ENCODE data around the gene MLXIP.
"Not testable (repeated sequence)": the region's sequence is repeated elsewhere in the genome, so short reads cannot be mapped to it uniquely, and the experiment has no call there.

The MLXIP gene

DNA sequence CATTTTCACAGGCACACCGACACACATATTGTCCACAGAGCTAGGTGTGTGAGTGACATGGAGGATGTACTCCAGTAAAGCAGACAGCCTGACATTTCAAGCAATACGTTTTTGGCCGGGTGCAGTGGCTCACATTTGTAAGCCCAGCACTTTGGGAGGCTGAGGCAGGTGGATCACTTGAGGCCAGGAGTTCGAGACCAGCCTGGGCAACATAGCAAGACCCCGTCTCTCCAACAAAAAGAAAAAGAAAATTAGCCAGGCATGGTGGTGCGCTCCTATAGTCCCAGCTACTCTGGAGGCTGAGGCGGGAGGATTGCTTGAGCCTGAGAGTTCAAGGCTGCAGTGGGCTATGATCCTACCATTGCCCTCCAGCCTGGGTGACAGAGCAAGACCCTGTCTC, 22.1 kb upstream of the MLXIP start:
- not testable (repeated sequence) for DNase-seq

DNA sequence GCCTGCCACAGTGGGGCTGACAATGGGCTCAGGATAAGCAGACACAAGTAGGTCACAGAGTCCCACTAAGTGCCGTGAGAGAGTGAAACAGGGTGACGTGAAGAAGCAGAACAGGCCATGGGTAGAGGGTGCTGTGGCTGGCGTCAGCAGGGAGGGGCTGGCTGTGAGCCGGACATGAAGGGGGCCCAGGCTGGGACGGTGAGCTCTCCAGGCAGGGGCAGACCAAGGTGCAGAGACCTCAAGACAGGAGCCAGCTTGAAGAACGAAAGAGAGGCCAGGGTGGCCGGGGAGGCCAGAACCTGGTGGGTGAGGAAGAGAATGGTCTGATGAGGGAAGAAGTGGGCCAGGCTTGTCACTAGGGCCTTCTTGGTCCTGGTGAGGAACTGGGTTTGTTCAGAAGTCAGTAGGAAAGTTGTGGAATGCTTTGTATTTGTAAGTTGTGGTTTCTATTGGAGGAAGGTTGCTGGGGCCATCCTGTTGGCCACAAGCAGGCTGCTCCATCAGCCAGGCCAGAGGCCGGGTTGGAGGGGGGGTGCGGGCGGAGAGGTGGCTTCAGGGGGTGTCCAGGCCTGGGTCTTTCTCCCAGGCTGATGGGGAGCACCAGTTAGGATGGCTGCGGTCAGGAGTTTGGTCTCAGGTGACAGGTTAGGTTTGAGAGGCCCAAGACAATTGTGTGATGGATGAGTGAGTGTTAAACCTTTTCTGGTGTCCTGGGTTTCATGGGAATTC, 21.4 kb upstream of the MLXIP start:
- DNase-seq = no peak

DNA sequence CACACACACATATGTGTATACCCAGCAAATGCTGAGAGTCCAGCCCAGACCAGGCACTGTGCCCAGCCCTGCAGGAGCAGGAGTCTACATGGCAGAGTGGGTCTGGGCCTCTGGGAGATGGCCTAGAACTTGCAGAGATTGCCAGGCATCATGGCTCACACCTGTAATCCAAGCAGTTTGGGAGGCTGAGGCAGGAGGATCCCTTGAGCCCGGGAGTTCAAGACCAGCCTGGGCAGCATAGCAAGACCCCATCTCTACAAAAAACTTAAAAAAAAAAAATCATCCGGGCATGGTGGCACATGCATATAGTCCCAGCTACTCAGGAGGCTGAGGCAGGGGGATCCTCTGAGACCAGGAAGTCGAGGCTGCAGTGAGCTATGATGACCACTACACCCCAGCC, 20.8 kb upstream of the MLXIP start:
- DNase-seq = no peak

DNA sequence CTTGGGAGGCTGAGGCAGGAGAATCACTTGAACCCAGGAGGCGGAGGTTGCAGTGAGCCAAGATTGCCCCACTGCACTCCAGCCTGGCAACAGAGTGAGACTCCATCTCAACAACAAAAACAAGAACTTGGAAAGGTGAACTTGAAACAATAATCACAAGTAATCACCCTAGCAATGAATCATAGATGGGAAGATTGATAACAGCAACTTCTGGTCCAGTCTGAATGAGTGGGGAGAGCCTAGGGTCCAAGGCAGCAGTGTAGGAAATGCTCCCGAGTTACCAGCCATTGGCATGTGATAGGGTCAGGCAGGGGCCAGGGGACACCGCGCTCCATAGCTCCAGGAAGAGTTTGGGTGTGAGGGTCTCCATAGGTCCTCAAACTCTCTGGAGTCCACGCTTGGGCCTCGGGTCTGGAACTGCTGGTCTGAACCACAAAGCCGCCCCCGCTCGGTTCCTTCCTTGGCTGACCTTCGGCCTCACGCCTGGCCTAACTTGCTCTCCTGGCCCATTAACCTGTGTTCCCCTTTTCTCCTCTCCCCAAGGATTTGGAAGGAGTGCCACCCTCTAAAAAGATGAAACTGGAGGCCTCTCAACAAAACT, 19.9 kb upstream of the MLXIP start:
- DNase-seq = no peak

DNA sequence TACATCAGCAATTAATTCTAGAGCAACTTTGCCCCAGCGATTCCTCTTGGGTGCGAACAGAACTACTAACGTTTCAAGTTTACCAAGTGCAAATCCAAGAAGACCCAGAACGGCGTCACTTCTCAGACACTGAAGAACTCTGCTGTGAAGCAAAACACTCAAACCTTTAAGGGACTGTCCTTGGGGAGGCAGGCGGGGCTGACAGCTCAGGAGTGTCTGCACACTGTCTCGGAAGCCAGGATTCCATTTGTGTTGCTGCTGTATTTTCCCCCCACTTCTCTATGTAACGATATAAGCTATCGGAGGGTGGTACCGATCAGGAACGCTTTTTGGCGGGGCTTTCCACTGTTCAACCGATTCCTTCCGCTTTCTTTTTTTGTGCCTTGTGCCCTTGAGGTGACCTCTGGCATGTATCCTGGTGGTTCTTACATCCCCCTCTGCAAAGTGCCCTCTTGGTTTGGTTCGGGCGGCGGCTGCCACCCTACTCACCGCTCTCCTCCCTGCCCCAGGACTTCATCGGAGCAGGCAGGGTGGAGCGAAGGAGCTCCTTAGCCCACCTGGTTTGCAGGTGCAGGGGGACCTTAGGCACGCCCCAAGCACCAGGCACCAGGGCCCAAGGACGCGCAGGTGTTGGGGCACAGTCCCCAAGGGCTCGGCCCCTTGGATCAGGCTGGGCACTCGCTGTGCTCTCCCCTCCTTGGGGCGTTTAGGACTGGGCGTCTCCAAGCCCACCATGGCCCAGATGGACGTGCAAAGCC, 19.2 kb upstream of the MLXIP start:
- DNase-seq = no peak

DNA sequence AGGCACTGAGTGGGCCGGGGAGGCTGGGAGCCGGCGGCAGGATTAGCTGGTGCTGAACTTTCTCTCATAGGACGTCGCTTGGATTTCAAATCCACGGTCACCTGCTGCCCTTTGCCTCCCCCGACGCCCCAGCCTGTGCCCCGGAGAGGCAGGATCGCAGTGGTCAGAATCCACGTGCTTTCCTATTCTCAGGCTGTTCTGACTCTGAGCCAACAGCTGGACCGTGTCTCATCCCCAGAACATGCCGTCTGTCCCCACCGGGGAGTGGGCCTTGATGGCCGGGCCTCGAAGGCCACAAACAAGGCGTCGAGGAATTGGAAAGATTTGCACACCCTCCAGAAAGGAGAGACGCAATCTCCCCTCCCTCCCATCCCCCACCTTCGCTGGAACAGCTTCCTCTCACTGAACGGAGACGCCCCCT, 18.5 kb upstream of the MLXIP start:
- no peak for DNase-seq

DNA sequence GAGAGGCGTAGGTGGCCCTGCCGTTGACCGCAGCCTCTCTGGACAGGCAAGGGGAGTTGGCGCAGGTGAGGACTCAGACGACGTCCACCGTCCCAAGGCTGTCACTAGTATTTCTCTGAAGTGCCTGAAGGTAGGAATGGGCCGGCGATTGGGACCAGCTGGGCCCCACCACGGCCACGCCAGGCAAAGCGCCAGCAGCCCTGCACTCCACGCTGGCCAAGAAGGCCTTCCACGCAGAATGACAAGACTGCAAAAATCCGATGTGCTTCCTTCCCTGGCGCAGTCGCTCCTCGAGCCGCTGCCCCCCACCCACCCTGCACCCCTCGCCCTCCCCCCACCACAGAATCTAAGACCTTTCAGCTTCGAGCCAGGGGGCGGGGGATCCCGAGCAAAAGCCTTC, 17.3 kb upstream of the MLXIP start:
- DNase-seq = no peak

DNA sequence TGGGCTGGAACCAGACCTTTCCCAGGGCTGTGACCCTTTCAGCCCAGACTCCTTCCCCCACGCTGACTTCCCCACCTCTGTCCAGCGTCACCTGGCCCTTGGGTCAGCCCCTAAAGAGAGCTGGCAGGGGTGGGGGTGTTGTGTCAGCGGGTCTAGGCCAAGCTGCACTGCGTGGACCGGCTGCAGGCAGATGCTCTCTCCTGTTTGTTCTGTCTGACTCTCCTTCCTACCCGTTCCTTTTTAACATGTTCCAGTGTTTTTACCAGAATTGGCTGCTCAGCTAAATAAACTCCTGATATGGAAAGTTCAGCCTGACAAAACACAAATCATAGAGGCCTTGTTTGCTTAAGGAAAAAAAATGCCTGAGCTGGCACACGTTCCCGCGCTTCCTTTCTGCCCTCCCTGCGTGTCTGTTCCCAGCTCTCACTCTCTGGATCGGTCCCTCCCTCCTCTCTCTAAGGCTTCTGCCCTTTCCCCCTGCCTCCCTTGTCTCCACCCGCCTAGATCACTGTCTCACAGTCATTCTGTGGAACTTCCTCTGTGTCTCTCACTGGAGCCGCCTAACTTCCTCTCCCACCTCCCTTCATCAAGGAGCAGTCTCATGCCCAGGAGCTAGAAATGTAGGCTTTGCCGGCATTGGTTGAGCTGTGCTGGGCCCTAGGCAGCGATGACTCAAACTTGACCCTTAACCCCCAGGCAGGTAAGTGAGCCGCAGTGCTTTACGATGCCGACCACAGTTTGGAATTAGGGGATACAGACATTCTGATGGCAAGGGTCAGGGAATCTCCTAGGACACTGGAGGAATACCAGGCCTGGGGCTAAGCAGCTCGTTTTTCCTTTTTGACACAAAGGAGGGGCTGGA, 15.5 kb upstream of the MLXIP start:
- DNase-seq = peak; percentile 90

DNA sequence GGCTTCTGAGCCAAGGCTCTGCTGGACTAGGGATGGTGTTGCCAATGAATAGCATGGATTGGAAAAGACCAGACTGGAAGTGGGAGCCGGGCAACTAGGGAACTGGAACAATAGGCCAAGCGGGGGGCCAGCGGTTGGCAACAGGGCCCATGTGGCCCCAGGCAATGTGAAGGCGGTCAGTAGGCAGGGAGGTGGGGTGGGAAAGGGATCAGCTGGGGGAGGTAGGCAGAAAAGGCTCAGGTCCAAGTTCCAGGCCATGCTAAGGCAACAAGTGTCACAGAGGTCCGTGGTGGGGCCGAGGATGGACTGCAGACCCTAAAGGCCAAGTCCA, 14.9 kb upstream of the MLXIP start:
- DNase-seq = no peak

DNA sequence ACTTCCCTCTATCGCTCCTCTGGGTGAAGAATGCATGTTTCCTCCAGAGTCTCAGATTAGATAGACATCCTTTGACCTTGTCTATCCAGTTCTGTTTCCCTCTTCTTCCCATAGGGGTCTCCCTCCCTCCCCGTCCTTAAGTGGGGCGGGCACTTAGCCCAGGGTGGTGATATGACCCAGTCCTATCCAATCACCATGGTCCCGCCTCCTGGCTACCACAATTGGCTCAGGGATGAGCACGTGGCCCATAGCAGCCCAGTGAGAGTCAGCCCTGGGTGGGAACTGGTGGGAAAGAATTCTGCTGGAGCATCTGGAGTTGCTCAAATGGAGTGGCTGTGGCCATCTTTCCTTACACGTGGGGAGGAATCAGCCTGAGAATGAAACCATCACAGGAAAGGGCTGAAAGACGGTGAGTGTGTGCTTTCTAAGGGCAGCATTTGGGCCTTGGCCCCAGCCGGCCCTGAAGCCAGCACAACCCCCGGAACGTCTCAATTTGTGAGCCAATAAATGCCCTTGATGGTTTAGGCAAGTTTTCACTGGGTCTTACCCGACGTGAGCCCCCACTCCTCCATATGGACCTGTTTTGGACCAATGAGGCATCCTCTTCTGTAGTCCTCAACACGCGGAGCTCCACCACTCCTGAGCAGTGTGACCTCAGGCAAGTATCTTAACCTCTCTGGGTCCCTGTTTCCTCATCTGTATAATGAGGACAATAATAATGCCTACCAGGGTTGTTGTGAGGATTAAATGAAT, 14.4 kb upstream of the MLXIP start:
- DNase-seq = peak; percentile 93

DNA sequence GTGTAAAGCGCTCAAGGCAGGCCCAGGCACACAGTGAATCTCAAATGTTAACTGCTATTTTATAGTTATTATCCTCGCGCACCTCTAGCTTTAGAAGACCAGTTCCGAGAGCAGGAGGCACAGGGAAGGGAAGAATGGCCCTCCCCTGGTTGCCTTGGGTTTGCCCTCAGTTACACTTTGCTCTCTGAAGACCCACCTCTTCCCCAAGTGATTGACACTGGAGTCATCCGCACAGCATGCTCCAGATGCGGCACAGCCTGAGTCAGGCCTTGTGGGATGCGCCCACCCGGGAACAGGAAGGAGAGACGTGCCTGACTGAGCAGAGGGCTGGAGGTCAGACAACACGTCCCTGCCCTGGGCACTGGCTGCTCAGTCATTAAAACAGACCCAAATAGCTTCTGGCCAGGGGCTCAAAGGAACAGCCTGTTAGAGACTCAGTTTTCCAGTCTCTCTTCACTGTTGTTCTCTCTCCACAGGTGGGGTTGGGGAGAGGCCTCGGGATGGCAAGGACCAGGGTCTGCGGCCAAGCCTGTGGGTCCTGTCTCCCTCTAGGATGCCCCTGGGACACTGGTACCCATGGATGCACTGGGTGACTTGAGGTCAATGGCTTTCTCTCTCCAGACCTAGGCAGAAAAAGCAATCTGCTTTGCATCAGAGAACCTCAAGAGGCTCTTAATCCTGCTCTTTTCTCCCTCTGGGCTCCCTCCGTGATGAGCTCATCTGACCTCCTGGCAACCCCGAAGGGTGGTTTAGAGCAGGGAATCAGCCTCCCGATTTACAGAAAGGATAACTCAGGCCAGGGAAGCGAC, 13.6 kb upstream of the MLXIP start:
- no peak for DNase-seq

DNA sequence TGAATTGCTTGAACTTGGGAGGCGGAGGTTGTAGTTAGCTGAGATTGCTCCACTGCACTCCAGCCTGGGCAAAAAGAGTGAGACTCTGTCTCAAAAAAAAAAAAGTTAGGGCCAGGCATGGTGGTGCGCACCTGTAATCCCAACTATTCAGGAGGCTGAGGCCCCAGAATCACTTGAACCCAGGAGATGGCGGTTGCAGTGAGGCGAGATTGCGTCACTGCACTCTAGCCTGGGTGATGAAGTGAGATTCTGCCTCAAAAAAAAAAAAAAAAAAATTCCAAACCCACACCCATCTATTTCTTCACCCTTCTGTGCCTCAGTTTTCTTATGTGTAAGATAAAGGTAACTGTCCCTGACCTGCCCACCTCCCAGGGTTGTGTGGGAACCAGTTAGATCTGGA, 11.0 kb upstream of the MLXIP start:
- DNase-seq = no peak

DNA sequence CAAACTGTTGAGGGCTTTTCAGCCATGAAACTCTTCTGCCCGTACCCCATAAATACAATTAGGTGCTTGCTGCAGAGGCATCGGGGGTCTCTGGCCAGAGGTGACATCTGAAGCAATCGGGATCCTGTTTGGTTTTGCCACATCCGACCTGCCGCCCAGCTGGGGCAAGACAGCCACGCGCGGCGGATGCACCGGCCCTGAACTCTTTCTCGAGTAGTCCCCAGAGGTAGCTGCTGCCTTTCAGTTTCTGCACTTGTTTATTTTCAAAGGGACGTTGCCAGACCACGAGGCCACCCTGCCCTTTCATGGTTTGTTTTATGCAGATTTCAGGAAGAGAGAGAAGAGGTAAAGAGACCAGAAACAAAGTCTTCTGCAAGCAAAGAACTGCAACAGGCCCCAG, 10.6 kb upstream of the MLXIP start:
- no peak for DNase-seq

DNA sequence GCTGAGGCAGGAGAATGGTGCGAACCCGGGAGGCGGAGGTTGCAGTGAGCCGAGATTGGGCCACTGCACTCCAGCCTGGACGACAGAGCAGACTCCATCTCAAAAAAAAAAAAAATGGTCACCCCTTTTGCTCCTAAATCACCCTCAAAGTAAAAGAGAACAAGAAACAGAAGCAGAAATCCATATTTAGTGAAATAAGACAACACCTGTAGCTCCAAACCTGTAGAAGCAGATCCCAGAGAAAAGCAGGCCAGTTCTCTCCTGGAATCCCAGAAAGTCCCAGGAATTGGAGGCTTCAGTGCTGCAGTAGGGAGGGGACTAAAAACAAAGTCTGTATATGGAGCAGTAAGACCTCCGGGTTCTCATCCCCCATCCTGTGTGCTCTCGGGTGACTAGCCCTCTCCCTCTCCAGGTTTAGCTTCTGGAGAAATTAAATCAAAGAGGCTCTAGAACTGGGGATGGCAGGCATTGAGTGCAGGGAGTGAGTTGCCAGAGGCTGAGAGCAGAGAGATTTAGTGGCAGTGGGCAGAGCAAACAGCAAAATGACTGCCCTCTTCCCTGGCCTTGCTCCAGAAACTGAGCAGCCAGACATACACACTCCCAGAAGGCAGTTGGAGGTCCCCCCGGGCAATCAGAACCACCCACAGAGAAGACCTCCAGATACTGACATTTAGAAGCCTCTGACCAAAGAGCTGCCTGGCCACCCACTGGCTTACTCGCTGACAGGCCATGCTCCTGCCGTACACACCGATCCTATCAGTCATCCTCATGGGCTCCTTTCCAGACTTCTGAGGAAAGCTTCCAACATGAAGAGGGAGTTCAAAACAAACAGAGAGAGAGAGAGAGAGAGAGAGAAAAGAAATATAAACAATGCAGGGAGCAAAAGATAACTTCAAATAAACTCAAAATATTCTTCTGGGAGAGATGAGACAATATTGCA, 6.3 kb upstream of the MLXIP start:
- DNase-seq = no peak

DNA sequence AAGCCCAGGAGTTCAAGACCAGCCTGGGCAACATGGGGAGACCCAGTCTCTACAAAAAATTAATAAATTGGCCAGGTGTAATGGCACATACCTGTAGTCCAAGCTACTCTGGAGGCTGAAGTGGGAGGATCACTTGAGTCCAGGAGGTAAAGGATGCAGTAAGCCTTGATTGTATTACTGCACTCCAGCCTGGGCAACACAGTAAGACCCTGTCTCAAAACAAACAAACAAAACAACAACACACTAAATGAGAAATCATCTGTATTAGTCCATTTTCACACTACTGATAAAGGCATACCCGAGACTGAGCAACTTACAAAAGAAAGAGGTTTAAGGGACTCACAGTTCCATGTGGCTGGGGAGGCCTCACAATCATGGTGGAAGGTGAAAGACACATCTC, 4.7 kb upstream of the MLXIP start:
- DNase-seq = no peak

DNA sequence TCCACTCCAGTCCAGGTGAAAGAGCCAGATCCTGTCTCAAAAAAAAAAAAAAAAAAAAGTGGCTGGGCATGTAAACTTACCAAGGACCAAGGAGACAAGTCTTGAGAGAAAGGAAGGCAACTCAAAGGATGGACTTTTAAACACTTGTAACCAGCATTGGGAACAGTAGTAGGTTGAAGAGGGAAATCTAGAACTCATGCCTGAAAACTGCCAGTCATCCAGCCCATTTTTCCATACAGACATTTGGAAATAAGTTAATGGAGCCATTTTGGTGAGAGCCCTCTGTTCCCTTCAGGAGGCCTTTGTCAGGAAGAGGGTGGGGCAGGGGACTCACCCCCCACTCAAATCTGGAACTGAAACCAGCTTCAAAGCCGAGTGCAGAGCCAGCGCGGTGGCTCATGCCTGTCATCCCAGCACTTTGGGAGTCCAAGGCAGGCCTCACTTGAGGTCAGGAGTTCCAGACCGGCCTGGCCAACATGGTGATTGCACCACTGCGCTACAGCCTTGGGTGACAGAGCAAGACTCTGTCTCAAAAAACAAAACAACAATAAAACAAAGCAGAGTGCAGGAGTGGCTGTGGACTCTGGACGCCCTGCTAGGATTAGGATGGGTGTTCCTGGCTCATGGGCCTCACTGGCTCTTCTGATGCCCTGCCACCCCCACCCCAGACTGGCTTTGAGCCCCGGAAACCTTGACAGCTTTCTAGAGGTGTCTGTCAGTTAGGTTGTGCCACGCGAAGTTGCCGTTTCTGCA, 1.6 kb upstream of the MLXIP start:
- no peak for DNase-seq

DNA sequence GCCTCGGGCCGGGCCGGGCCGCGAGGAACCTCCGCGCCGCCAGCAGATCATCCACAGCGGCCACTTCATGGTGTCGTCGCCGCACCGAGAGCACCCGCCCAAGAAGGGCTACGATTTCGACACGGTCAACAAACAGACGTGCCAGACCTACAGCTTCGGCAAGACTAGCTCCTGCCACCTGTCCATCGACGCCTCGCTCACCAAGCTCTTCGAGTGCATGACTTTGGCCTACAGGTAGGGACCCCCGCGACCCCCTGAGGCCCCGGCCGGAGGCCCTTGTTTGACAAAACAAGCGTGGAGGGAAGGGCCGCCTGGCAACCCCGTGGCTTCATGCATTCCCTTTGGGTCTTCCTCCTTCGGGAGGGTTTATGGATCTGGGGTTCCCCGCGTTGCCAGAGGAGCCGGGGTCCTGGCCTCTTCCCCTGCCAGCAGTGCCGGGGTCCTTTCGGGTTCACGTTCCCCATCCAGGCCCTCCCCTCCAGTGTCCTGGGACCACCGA, 526 bp downstream of the MLXIP start:
- no peak for DNase-seq

DNA sequence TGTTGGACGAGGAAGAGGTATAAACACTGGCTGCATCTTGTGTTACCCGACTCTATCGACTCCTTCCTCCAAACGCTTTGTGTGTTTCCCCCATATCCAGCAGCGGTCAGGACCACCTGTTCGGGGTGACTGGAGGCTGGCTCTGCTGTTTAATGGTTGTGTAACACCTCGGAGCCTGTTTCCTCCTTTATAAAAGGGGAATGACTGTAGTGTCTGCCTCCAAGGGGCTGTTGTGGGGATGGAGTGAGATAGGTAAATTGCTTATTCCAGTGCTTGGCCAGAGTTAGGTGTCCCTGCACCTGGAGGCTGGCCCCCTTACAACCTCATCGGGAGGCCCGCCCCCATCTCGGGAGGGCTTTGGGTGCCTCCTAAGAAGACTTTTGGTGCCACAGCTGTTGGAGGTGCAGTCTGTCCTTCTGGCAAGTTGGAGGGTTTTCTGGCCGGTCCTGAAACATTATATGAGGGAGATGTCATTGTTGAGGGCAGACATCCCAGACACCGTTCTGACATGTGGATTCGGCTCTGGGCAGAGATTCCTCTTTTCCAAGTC, 1.1 kb downstream of the MLXIP start:
- DNase-seq = no peak

All from NCI-H526 treated with DMSO at 0.1 percent for 48 hours (cell line).